H1 (cell line): ENCODE results near the gene OR1K1. TPM values are rescaled to one million over a fixed set of nuclear protein-coding genes. Genes with fewer than 3 reads are reported as not detected.

Experiments used
- CTCF ChIA-PET: fragments of 300-600 bp; sonication (Branson Sonifier 250); formaldehyde crosslinking; loops from one replicate; lab custom pipeline; 2021; ENCODE audit not compliant: partially characterized antibody; lab: Charles Lee
- POLR2A ChIA-PET: fragments of 300-600 bp; sonication (Branson Sonifier 250); formaldehyde crosslinking; loops from one replicate; lab custom pipeline; 2021; ENCODE audit warnings: inconsistent platforms; ENCODE audit not compliant: partially characterized antibody; lab: Charles Lee
- DNase-seq, 2 experiments: peaks; one replicate each; pipeline versions ENCODE4 v3.0.0 to v3.0.0-alpha.2; 2010 to 2022; ENCODE audit warnings: low spot score in 2 of 2, low read depth in 1 of 2, mixed read lengths in 1 of 2
- FAIRE-seq: peaks from 2 replicates; lab custom pipeline; 2011; peaks lifted over from hg19 to GRCh38; lab: Jason Lieb, UNC
- H2AFZ ChIP-seq: 2 replicates; pipeline ENCODE4 v1.8.1; 2012; ENCODE audit warnings: low read length, inconsistent platforms
- H2AK5ac ChIP-seq: 2 replicates; pipeline ENCODE4 v1.6.1; 2013; ENCODE audit warnings: low read depth, low read length
- H2BK120ac ChIP-seq: replicated peaks from 2 replicates; pipeline ENCODE3; 2013; ENCODE audit warnings: low read depth, low read length, inconsistent platforms
- H2BK12ac ChIP-seq: 2 replicates; pipeline ENCODE4 v1.6.1; 2013; ENCODE audit warnings: low read depth, low read length
- H2BK15ac ChIP-seq: 2 replicates; pipeline ENCODE4 v1.6.1; 2013; ENCODE audit warnings: low read length
- H2BK20ac ChIP-seq: 2 replicates; pipeline ENCODE4 v1.6.1; 2013; ENCODE audit warnings: low read length
- H2BK5ac ChIP-seq: 2 replicates; pipeline ENCODE4 v1.6.1; 2013; ENCODE audit warnings: low read depth, low read length
- H3K14ac ChIP-seq: 2 replicates; pipeline ENCODE4 v1.6.1; 2013; ENCODE audit warnings: inconsistent platforms; ENCODE audit not compliant: insufficient read length
- H3K18ac ChIP-seq: 2 replicates; pipeline ENCODE4 v1.6.1; 2013; ENCODE audit warnings: low read length; ENCODE audit errors: extremely low read depth
- H3K23ac ChIP-seq: 2 replicates; pipeline ENCODE4 v1.6.1; 2013; ENCODE audit warnings: inconsistent platforms; ENCODE audit not compliant: insufficient read length
- H3K23me2 ChIP-seq: 2 replicates; pipeline ENCODE4 v1.6.1; 2013; ENCODE audit warnings: low read depth, low read length
- H3K27ac ChIP-seq: 2 replicates; pipeline ENCODE4 v1.6.1; 2011; ENCODE audit warnings: low read depth, low read length, inconsistent platforms
- H3K27me3 ChIP-seq, 4 experiments: replicated peaks in 1 of 4; 1 replicate in 1 of 4; 2 replicates in 3 of 4; pipeline versions ENCODE4 v1.6.1 to v1.8.1; 2011 to 2013; ENCODE audit warnings: low read length in 3 of 4, mild to moderate bottlenecking in 3 of 4, inconsistent platforms in 2 of 4, mixed read lengths in 2 of 4, moderate library complexity in 1 of 4; ENCODE audit not compliant: control insufficient read depth in 3 of 4, insufficient read depth in 3 of 4; ENCODE audit errors: extremely low read depth in 1 of 4
- H3K36me3 ChIP-seq, 4 experiments: 2 replicates each; pipeline versions ENCODE4 v1.6.1 to v1.8.1; 2011 to 2013; ENCODE audit warnings: mild to moderate bottlenecking in 4 of 4, low read length in 3 of 4, moderate library complexity in 2 of 4, control low read depth in 1 of 4, inconsistent platforms in 1 of 4; ENCODE audit not compliant: insufficient read depth in 4 of 4, control insufficient read depth in 2 of 4
- H3K4ac ChIP-seq: replicated peaks from 2 replicates; pipeline ENCODE3; 2013; ENCODE audit warnings: low read length, low read depth, mixed read lengths, inconsistent platforms; ENCODE audit not compliant: insufficient read length
- H3K4me1 ChIP-seq, 4 experiments: replicated peaks in 1 of 4; 1 replicate in 1 of 4; 2 replicates in 3 of 4; pipeline versions ENCODE4 v1.6.1 to v1.8.1; 2011 to 2013; ENCODE audit warnings: low read length in 3 of 4, inconsistent platforms in 2 of 4, mixed read lengths in 1 of 4; ENCODE audit not compliant: insufficient read depth in 4 of 4, control insufficient read depth in 3 of 4
- H3K4me2 ChIP-seq, 2 experiments: 2 replicates each; pipeline versions ENCODE4 v1.6.1 to v1.8.1; 2011 to 2013; ENCODE audit warnings: low read depth in 2 of 2, low read length in 2 of 2, control low read depth in 1 of 2, inconsistent platforms in 1 of 2, mild to moderate bottlenecking in 1 of 2; ENCODE audit not compliant: insufficient read depth in 1 of 2
- H3K4me3 ChIP-seq, 4 experiments: fragments of 200-600, 300-600 bp in 1 of 4; sonication (generic), shearing (Covaris generic), sonication (Bioruptor Twin) in 1 of 4; 2 replicates each; pipeline versions ENCODE4 v1.5.1 to v1.8.1; 2011 to 2016; ENCODE audit warnings: low read length in 4 of 4, low read depth in 3 of 4, control low read depth in 2 of 4, inconsistent platforms in 2 of 4, mild to moderate bottlenecking in 2 of 4, mixed read lengths in 1 of 4, moderate library complexity in 1 of 4; ENCODE audit not compliant: insufficient read depth in 2 of 4; ENCODE audit errors: extremely low read depth in 1 of 4
- H3K56ac ChIP-seq: replicated peaks from 2 replicates; pipeline ENCODE3; 2013; ENCODE audit warnings: low read depth, mild to moderate bottlenecking, mixed read lengths, low read length, inconsistent platforms; ENCODE audit not compliant: insufficient read length
- H3K79me1 ChIP-seq: 2 replicates; pipeline ENCODE4 v1.6.1; 2013; ENCODE audit warnings: low read depth, low read length, control low read depth
- H3K79me2 ChIP-seq, 2 experiments: 2 replicates each; pipeline versions ENCODE4 v1.6.1 to v1.8.1; 2012 to 2013; ENCODE audit warnings: low read length in 2 of 2, mild to moderate bottlenecking in 2 of 2, inconsistent platforms in 1 of 2; ENCODE audit not compliant: insufficient read depth in 2 of 2, control insufficient read depth in 1 of 2
- H3K9ac ChIP-seq, 4 experiments: replicated peaks in 1 of 4; 1 replicate in 1 of 4; 2 replicates in 3 of 4; pipeline versions ENCODE4 v1.6.1 to v1.8.1; 2011 to 2013; ENCODE audit warnings: low read depth in 3 of 4, low read length in 3 of 4, control low read depth in 2 of 4, mild to moderate bottlenecking in 2 of 4, moderate library complexity in 2 of 4, inconsistent platforms in 1 of 4; ENCODE audit errors: extremely low read depth in 1 of 4
- H3K9me3 ChIP-seq, 2 experiments: 2 replicates each; pipeline versions ENCODE4 v1.6.1 to v1.8.1; 2012 to 2013; ENCODE audit warnings: mild to moderate bottlenecking in 2 of 2, moderate library complexity in 2 of 2, control low read depth in 1 of 2, inconsistent platforms in 1 of 2, low read depth in 1 of 2, low read length in 1 of 2, mixed read lengths in 1 of 2; ENCODE audit not compliant: insufficient read depth in 2 of 2
- H4K20me1 ChIP-seq, 2 experiments: replicated peaks in 1 of 2; 2 replicates each; pipeline versions ENCODE3 to v1.8.1; 2011 to 2013; ENCODE audit warnings: inconsistent platforms in 2 of 2, low read length in 2 of 2, mild to moderate bottlenecking in 1 of 2; ENCODE audit not compliant: insufficient read depth in 2 of 2, control insufficient read depth in 1 of 2
- H4K5ac ChIP-seq: 2 replicates; pipeline ENCODE4 v1.6.1; 2013; ENCODE audit warnings: low read length, low read depth, mixed read lengths, inconsistent platforms; ENCODE audit not compliant: insufficient read length
- H4K8ac ChIP-seq: 2 replicates; pipeline ENCODE4 v1.8.0; 2013; ENCODE audit warnings: mild to moderate bottlenecking, moderate library complexity, low read length, inconsistent platforms; ENCODE audit not compliant: insufficient read depth; ENCODE audit errors: extremely low read depth
- H4K91ac ChIP-seq: replicated peaks from 2 replicates; pipeline ENCODE3; 2013; ENCODE audit warnings: low read length, mixed read lengths, inconsistent platforms; ENCODE audit not compliant: insufficient read length
- HDAC2 ChIP-seq, 2 experiments: fragments of 300-600 bp in 1 of 2; sonication (generic) in 1 of 2; IDR thresholded peaks; 2 replicates each; pipeline ENCODE4 v1.6.1; 2011 to 2012; ENCODE audit warnings: low read depth in 2 of 2, low read length in 2 of 2, mild to moderate bottlenecking in 2 of 2, moderate library complexity in 2 of 2, borderline replicate concordance in 1 of 2, inconsistent platforms in 1 of 2
- RAD21 ChIP-seq, 2 experiments: IDR thresholded peaks in 1 of 2; conservative IDR thresholded peaks in 1 of 2; 2 replicates each; pipeline ENCODE4 v1.6.1; 2011; ENCODE audit warnings: low read depth in 2 of 2, low read length in 2 of 2, improper control_type of control experiment in 1 of 2, inconsistent platforms in 1 of 2, mild to moderate bottlenecking in 1 of 2, moderate library complexity in 1 of 2
- SIX5 ChIP-seq: IDR thresholded peaks from 2 replicates; pipeline ENCODE4 v1.6.1; 2011; ENCODE audit warnings: mild to moderate bottlenecking, low read depth, low read length
- WGBS, 2 experiments: shearing (Covaris generic) in 1 of 2; methylation state at CpG; one replicate each; pipeline versions ENCODE4 v1.1.6 to v1.1.7; 2013 to 2015; ENCODE audit warnings: low lambda C conversion rate in 2 of 2, mixed read lengths in 2 of 2, inconsistent platforms in 1 of 2, low coverage in 1 of 2, missing lambda C conversion rate in 1 of 2; ENCODE audit not compliant: insufficient replicate concordance in 2 of 2, insufficient coverage in 1 of 2, insufficient read length in 1 of 2; ENCODE audit errors: extremely low coverage in 1 of 2, missing lambda C conversion rate in 1 of 2; 5-methylcytosine and 5-hydroxymethylcytosine counted together
- polyA plus RNA-seq, 7 experiments: library from polyadenylated mRNA; depleted of rRNA in 3 of 7; stranded (reverse) in 5 of 7; unstranded in 2 of 7; fragments of >200 nt in 5 of 7; fragments of 200-250 nt in 2 of 7; gene quantifications; 1 replicate in 5 of 7; 2 replicates in 1 of 7; 4 replicates in 1 of 7; pipeline versions ENCODE4 v1.2.1 to v1.2.3, GENCODE V29; 2011 to 2013; ENCODE audit warnings: missing spikeins in 2 of 7, mixed read lengths in 2 of 7
- total RNA-seq: library from RNA; stranded (reverse); fragmentation: NEBNext Ultra II Directional; extraction: Animal tissue kit (Norgen Biotek cat#: 25700); gene quantifications from 2 replicates; pipeline ENCODE4 v1.2.1, GENCODE V29; 2021
- TF ChIP-seq, protein P1 (sequence below), 3 experiments: IDR thresholded peaks; 1 replicate in 2 of 3; 2 replicates in 1 of 3; pipeline versions ENCODE4 v1.5.1 to v1.6.1; 2011; ENCODE audit warnings: low read length in 3 of 3, mild to moderate bottlenecking in 3 of 3, inconsistent platforms in 2 of 3, low read depth in 1 of 3, moderate library complexity in 1 of 3; ENCODE audit not compliant: insufficient read depth in 1 of 3; ENCODE audit errors: control extremely low read depth in 1 of 3

OR1K1 gene
- total and polyA plus RNA-seq, 2 of the 8 experiments (the other 6 are each of a cell fraction or from before 2014, with no cell fraction given): not detected

DNA sequence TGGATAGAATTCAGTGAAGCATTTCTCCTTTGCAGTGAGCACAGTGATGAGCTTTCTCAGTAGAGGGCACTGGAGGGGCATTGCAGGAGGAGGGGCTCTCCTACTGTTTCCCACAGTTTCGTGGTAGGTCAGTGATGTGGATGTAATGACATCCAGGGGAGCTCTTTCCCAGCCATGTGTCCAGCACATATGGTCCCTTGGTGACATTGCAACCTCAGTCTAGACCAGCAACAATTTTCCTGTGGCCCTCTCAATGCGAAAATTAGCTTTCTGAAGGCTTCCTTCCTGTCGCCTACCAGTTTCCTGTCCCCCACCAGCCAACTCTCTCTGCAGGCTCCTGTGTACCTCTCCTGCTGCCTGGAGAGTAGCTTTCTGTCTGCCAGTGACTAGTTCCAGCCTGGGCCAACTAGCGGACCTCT lies 35.4 kb downstream of the OR1K1 start:
- TF ChIP-seq HDAC2 (IDR thresholded peaks at IDR 0.05; ENCODE audit: borderline replicate concordance in 1 of 2, low read depth in 2 of 2, low read length in 2 of 2): 0 out of 4 replicates have a peak, but pooled peaks of 1 of the 2 experiments have one; percentile 19
- TF ChIP-seq SIX5: no peak
- TF ChIP-seq RAD21 (IDR thresholded peaks at IDR 0.05 in 1 of 2, conservative IDR thresholded peaks at IDR 0.05 in 1 of 2; ENCODE audit: low read depth in 2 of 2, low read length in 2 of 2): peak; percentile 33 to 38; a peak in 3 of 4 replicates
- TF ChIP-seq, protein P1, sequence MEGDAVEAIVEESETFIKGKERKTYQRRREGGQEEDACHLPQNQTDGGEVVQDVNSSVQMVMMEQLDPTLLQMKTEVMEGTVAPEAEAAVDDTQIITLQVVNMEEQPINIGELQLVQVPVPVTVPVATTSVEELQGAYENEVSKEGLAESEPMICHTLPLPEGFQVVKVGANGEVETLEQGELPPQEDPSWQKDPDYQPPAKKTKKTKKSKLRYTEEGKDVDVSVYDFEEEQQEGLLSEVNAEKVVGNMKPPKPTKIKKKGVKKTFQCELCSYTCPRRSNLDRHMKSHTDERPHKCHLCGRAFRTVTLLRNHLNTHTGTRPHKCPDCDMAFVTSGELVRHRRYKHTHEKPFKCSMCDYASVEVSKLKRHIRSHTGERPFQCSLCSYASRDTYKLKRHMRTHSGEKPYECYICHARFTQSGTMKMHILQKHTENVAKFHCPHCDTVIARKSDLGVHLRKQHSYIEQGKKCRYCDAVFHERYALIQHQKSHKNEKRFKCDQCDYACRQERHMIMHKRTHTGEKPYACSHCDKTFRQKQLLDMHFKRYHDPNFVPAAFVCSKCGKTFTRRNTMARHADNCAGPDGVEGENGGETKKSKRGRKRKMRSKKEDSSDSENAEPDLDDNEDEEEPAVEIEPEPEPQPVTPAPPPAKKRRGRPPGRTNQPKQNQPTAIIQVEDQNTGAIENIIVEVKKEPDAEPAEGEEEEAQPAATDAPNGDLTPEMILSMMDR (IDR thresholded peaks at IDR 0.05; ENCODE audit: control extremely low read depth in 1 of 3, insufficient read depth in 1 of 3, low read depth in 1 of 3, low read length in 3 of 3): peak in 2 of 3 experiments; percentile 12 to 40; a peak in 2 of 4 replicates
- DNase-seq (no peak), FAIRE-seq (no peak)
- H3K14ac ChIP-seq: no peak overlapping the region
- no peaks in the 10 kb centered on the region for H3K79me1 ChIP-seq
- H3K4ac ChIP-seq: no peak overlapping the region
- ChIA-PET CTCF (interaction anchor here (0.8 to 2.2 kb wide), 11 partner anchors 9 to 683 kb away, joined by 3 to 9 read pairs (median 3); no protein-coding TSS in a partner anchor), POLR2A (interaction anchor here (1.3 to 2.1 kb wide), 3 partner anchors 9 to 69 kb away, joined by 3 to 7 read pairs (median 6); no protein-coding TSS in a partner anchor)
- no peak overlapping the region for H4K8ac ChIP-seq
- H3K23me2 ChIP-seq: no peaks in the 10 kb centered on the region
- H3K23ac ChIP-seq: no peak overlapping the region
- no peak overlapping the region for H3K18ac ChIP-seq
- H4K5ac ChIP-seq: no peak overlapping the region
- peak overlapping the region; percentile 92 for H2AFZ ChIP-seq
- H3K9me3 ChIP-seq: peaks cover 3 to 4% of the 10 kb centered on the region in 2 experiments; a peak in 2 of 4 replicates
- no peak overlapping the region for H2BK5ac ChIP-seq
- H4K91ac ChIP-seq: no peak overlapping the region
- no peak overlapping the region for H2BK15ac ChIP-seq
- no peaks in the 10 kb centered on the region for H3K36me3 ChIP-seq
- H3K9ac ChIP-seq: no peak overlapping the region; a peak in 1 of 7 replicates
- peaks cover 0 to 2% (median 0%) of the 10 kb centered on the region in 4 experiments; a peak in 2 of 7 replicates for H3K4me1 ChIP-seq
- no peak overlapping the region for H3K56ac ChIP-seq
- H2BK12ac ChIP-seq: no peak overlapping the region
- H3K4me2 ChIP-seq: peak overlapping the region in 1 of 2 experiments; percentile 46; a peak in 2 of 4 replicates
- no peak overlapping the region for H2AK5ac ChIP-seq
- H3K27me3 ChIP-seq: no peaks in the 10 kb centered on the region
- H2BK120ac ChIP-seq: no peak overlapping the region
- H4K20me1 ChIP-seq: no peaks in the 10 kb centered on the region
- H3K4me3 ChIP-seq: no peak overlapping the region
- WGBS, 2 experiments: 63% methylated on average over 4 of the region's 4 CpGs; no CpG with 5 or more reads in 1 of the 2 experiments
- H3K79me2 ChIP-seq: no peaks in the 10 kb centered on the region
- no peak overlapping the region for H2BK20ac ChIP-seq
- no peak overlapping the region for H3K27ac ChIP-seq
